Heart left ventricle (tissue), 16 donors: Measurements from ENCODE around the gene IL12RB2. TPM values are rescaled to one million over a fixed set of nuclear protein-coding genes. Genes with fewer than 3 reads are reported as not detected.

Experiments
- ATAC-seq, 4 donors: fragments of 200-7000 bp; cut with Tn5 transposase; one replicate each; pipeline ENCODE4 v1.9.1; 2020 to 2022; ENCODE audit warnings: moderate library complexity in 4 of 4, mild to moderate bottlenecking in 3 of 4, moderate number of reproducible peaks in 1 of 4
- DNase-seq, 5 donors: peaks; one replicate each; pipeline ENCODE4 v3.0.0-alpha.2; 2020
- H3K27ac ChIP-seq, 12 donors: fragments of 200-600 bp; sonication (generic) in 4 of 12; one replicate each; pipeline versions ENCODE4 v1.5.0 to v1.8.0; 2016 to 2022; ENCODE audit warnings: mild to moderate bottlenecking in 2 of 12
- H3K27me3 ChIP-seq, 9 donors: fragments of 200-600 bp; sonication (generic) in 2 of 9; one replicate each; pipeline versions ENCODE4 v1.5.1 to v1.8.0; 2016 to 2022; ENCODE audit warnings: mild to moderate bottlenecking in 3 of 9
- H3K36me3 ChIP-seq, 9 donors: fragments of 200-600 bp; sonication (generic) in 2 of 9; one replicate each; pipeline versions ENCODE4 v1.5.0 to v1.8.0; 2018 to 2022; ENCODE audit warnings: mild to moderate bottlenecking in 2 of 9
- H3K4me1 ChIP-seq, 12 donors: fragments of 200-600 bp; sonication (generic) in 4 of 12; one replicate each; pipeline versions ENCODE4 v1.5.0 to v1.8.0; 2016 to 2022; ENCODE audit warnings: mild to moderate bottlenecking in 3 of 12
- H3K4me3 ChIP-seq, 12 donors: fragments of 200-600 bp; sonication (generic) in 4 of 12; one replicate each; pipeline versions ENCODE4 v1.5.0 to v1.8.0; 2017 to 2022; ENCODE audit warnings: mild to moderate bottlenecking in 9 of 12, moderate library complexity in 4 of 12
- H3K9me3 ChIP-seq, 12 donors: fragments of 200-600 bp; sonication (generic) in 4 of 12; one replicate each; pipeline versions ENCODE4 v1.5.0 to v1.8.0; 2016 to 2022; ENCODE audit warnings: mild to moderate bottlenecking in 1 of 12
- CTCF ChIP-seq, 12 donors: fragments of 200-600 bp; sonication (generic) in 4 of 12; IDR thresholded peaks; one replicate each; pipeline versions ENCODE4 v1.5.0 to v1.8.0; 2018 to 2022; ENCODE audit warnings: antibody characterized with exemption in 12 of 12, mild to moderate bottlenecking in 5 of 12
- POLR2A ChIP-seq, 2 donors: fragments of 450-650 bp; IDR thresholded peaks; one replicate each; pipeline ENCODE4 v1.6.1; 2017; ENCODE audit warnings: antibody characterized with exemption in 2 of 2, mild to moderate bottlenecking in 2 of 2, moderate library complexity in 2 of 2
- WGBS, 4 donors: extraction: QIAGEN DNeasy Blood & Tissue Kit in 2 of 4; methylation state at CpG; one replicate each; pipeline versions ENCODE4 v1.1.5 to v1.1.7; 2013 to 2018; 5-methylcytosine and 5-hydroxymethylcytosine counted together
- intact Hi-C, 10 donors: fragments of 100-400 bp; cut with DNase I; formaldehyde crosslinking; loops; one replicate each; pipeline versions ENCODE4 v1.11.1 to v1.14.2; 2022
- polyA plus RNA-seq, 2 donors: library from polyadenylated mRNA; stranded (reverse); fragments of 200-250 nt; gene quantifications; one replicate each; pipeline ENCODE4 v1.2.3, GENCODE V29; 2013
- total RNA-seq, 9 donors: library from RNA; depleted of rRNA in 2 of 9; stranded (reverse); fragments of >200 nt in 2 of 9; fragmentation: NEBNext Ultra II Directional in 3 of 9; extraction: Animal tissue kit (Norgen Biotek cat#: 25700) in 3 of 9; gene quantifications; one replicate each; pipeline versions ENCODE4 v1.1.0 to v1.2.4, GENCODE V29; 2016 to 2023
- donor health status: ischemic (EF 13 %, LVEDD 7.1; RV severe dilation, severe dysfunction).
- donor health status: healthy with polysubstance abuse.
- donor health status: DM: no; HTN: yes; CAD: no.
- donor health status: DM: no; HTN: no; CAD: no.
- donor health status: ischemic (EF 25% LVEDD 6.9; RV normal size, moderate dysfunction).
- donor health status: ischemic (EF 25% LVEDD 5.7; RV mildly dilated, moderate dysfunction).
- donor health status: healthy.
- donor health status: DM: yes; HTN: yes; CAD: no.
- donor health status: ischemic (EF 35%, LVEDD 5.7; RV mildly dilated, moderate dysfunction).
- donor health status: nonischemic (EF 11% LVEDD 7.7; RV severe dilation, severe dysfunction).
- donor health status: DM: yes; HTN: yes; CAD: no.
- donor health status: PGD.
- donor health status: ischemic (EF 29% LVEDD 5.4; RV normal size, mild dysfunction).
- donor health status: nonischemic (EF 23%, LVEDD 6.1; RV moderate dilation, normal function).

Gene IL12RB2
- total and polyA plus RNA-seq, 11 donors = 0.04 to 1.9 (median 0.36) TPM; not detected in 2

DNA sequence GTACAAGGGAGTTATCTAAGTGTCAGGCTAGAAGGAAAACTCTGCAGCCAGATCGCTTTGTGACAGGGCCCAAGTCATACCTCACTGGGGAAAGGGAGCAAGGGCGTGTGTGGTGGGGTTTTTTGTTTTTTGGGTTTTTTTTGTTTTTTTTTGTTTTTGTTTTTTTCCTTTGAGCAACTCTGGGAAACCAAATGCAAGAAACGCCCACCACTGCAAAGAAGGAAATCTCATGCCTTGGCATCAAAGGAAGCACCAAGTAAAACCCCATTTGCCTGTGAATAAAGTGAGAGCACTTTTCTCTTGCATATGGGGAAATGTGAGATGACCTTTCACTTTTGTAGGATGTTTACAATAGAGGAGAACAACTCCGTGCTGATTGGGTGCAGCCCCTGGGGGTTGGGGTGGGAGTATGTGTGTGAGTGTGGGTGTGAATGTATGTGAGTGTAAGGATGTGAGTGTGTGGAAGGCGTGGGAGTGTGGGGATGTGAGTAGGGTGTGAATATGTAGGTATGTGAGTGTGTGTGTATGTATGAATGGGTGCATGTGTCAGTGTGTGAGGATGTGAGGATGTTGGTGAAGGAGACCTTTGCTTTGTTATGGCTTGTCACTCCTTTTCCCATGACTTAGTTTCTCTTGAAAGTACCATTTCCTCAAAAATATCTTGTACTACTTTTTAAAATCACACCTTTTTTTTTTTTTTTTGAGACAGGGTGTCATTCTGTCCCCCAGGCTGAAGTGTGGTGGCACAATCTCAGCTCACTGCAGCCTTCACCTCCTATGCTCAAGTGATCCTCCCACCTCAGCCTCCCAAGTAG lies 34.6 kb downstream of the IL12RB2 start:
- TF ChIP-seq CTCF (IDR thresholded peaks at IDR 0.05) = no peak
- no peak for TF ChIP-seq POLR2A (IDR thresholded peaks at IDR 0.05)
- H3K4me3 ChIP-seq = no peak overlapping the region
- H3K9me3 ChIP-seq = no peaks in the 10 kb centered on the region
- no peak overlapping the region for H3K27ac ChIP-seq
- DNase-seq (no peak), ATAC-seq (peak in 1 of 4 donors; percentile 37)
- no peaks in the 10 kb centered on the region for H3K36me3 ChIP-seq
- H3K4me1 ChIP-seq = peaks cover 0 to 14% (median 7%) of the 10 kb centered on the region in 12 donors
- intact Hi-C loops = loop anchor here in 2 of 10 donors (10.0 kb wide), 1 partner anchor 107 kb away; no protein-coding TSS in a partner anchor
- 67 to 73% (median 72%) methylated on average over 5 of the region's 5 CpGs for WGBS, 4 donors
- peaks cover 0 to 3% (median 0%) of the 10 kb centered on the region in 9 donors for H3K27me3 ChIP-seq

- Histone ChIP-seq H3K27ac (no peak overlapping the region), H3K4me1 (peaks cover 0 to 2% (median 0%) of the 10 kb centered on the region in 12 donors), H3K36me3 (no peaks in the 10 kb centered on the region), H3K9me3 (no peaks in the 10 kb centered on the region), H3K4me3 (no peak overlapping the region), H3K27me3 (peaks cover 0 to 3% (median 0%) of the 10 kb centered on the region in 9 donors)
- ATAC-seq (no peak), DNase-seq (no peak)
- TF ChIP-seq POLR2A (IDR thresholded peaks at IDR 0.05) = no peak
- TF ChIP-seq CTCF (IDR thresholded peaks at IDR 0.05) = no peak
- WGBS, 4 donors = 34 to 71% (median 60%) methylated on average over 2 of the region's 2 CpGs
- intact Hi-C loops = loop anchor here in 5 of 10 donors (5.0 to 10.0 kb wide), 5 partner anchors 111 to 157 kb away; no protein-coding TSS in a partner anchor
These were observed 37.9 kb downstream of the IL12RB2 start for GRCh38 chr1:67345556-67345955.

DNA sequence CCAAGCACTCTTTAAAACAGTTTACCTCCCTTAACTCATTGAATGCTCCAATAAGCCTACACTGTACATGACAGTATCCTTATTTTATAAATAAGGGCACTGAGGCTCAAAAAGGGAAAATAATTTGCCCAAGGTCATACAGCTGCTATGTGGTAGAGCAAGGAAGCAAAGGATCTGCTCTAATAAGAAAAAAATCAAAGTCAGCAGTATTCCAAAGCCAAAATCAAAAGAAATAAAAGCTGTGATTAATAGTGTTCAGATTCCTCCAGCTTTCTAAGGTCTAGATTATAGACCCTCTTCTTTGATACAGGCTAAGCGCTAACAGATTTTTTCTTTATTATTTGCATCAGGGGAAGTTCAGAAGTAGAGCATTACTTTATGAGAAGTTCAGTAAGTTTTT lies 39.3 kb downstream of the IL12RB2 start:
- no peak overlapping the region for H3K27ac ChIP-seq
- peaks cover 0 to 3% (median 0%) of the 10 kb centered on the region in 9 donors for H3K27me3 ChIP-seq
- no peaks in the 10 kb centered on the region for H3K4me1 ChIP-seq
- TF ChIP-seq CTCF (IDR thresholded peaks at IDR 0.05) = no peak
- no peak for TF ChIP-seq POLR2A (IDR thresholded peaks at IDR 0.05)
- no peak for ATAC-seq
- intact Hi-C loops = loop anchor here (1.0 to 10.0 kb wide), 10 partner anchors 112 to 155 kb away; no protein-coding TSS in a partner anchor
- DNase-seq = no peak
- no peak overlapping the region for H3K4me3 ChIP-seq
- no peaks in the 10 kb centered on the region for H3K36me3 ChIP-seq
- H3K9me3 ChIP-seq = no peaks in the 10 kb centered on the region
- 93 to 97% (median 95%) methylated on average over 1 of the region's 1 CpG for WGBS, 4 donors

GRCh38 chr1:67347688-67348472 lies 40.2 kb downstream of the IL12RB2 start:
- Histone ChIP-seq H3K9me3 (no peaks in the 10 kb centered on the region), H3K4me1 (no peaks in the 10 kb centered on the region), H3K27ac (no peak overlapping the region), H3K27me3 (peaks cover 0 to 3% (median 0%) of the 10 kb centered on the region in 9 donors), H3K36me3 (no peaks in the 10 kb centered on the region), H3K4me3 (no peak overlapping the region)
- DNase-seq = peak in 3 of 5 donors; percentile 13 to 33 (median 25)
- ATAC-seq = peak; percentile 67 to 86 (median 76)
- WGBS, 4 donors = 52 to 57% (median 53%) methylated on average over 12 of the region's 12 CpGs
- intact Hi-C loops = loop anchor here (1.0 to 10.0 kb wide), 10 partner anchors 113 to 154 kb away; no protein-coding TSS in a partner anchor
- TF ChIP-seq CTCF (IDR thresholded peaks at IDR 0.05) (peak; percentile 56 to 81 (median 73)), POLR2A (IDR thresholded peaks at IDR 0.05) (no peak)
